ENCODE measurements around the gene CREB3L1.

GRCh38 chr11:46234311-46234710 is 43.2 kb upstream of the CREB3L1 start:
- TF ChIP-seq CTCF (IDR thresholded peaks at IDR 0.05) (no peak), EP300 (IDR thresholded peaks at IDR 0.05) (no peak), POLR2AphosphoS5 (IDR thresholded peaks at IDR 0.05) (no peak), POLR2A (IDR thresholded peaks at IDR 0.05) (no peak)

Measured in sigmoid colon (tissue), 4 donors.